Central memory CD8-positive, alpha-beta T cell (primary cell): Measurements from ENCODE around the gene ORM2.

Experiments
- ATAC-seq: fragments of 150-1000 bp; cut with Tn5 transposase; replicated peaks from 2 replicates; pipeline ENCODE4 v1.10.0; 2022; ENCODE audit warnings: mild to moderate bottlenecking, moderate FRiP score, moderate number of reproducible peaks; ENCODE audit not compliant: poor library complexity, severe bottlenecking; ENCODE audit errors: extremely low read depth
- DNase-seq, 2 donors: peaks; one replicate each; pipeline ENCODE4 v3.0.0; 2021; ENCODE audit warnings: low spot score in 2 of 2
- H3K27ac Mint-ChIP-seq: one replicate; pipeline ENCODE4 v1.8.0; 2022; ENCODE audit warnings: low read depth, mild to moderate bottlenecking, moderate library complexity, mixed read lengths
- H3K27me3 Mint-ChIP-seq: one replicate; pipeline ENCODE4 v1.8.0; 2022; ENCODE audit warnings: mixed read lengths
- H3K36me3 Mint-ChIP-seq: one replicate; pipeline ENCODE4 v1.8.0; 2022; ENCODE audit warnings: mild to moderate bottlenecking, moderate library complexity, mixed read lengths; ENCODE audit not compliant: insufficient read depth
- H3K4me1 Mint-ChIP-seq: one replicate; pipeline ENCODE4 v1.8.0; 2022; ENCODE audit warnings: mixed read lengths
- H3K4me3 Mint-ChIP-seq: one replicate; pipeline ENCODE4 v1.8.0; 2022; ENCODE audit warnings: mild to moderate bottlenecking, moderate library complexity, mixed read lengths
- H3K9me3 Mint-ChIP-seq: one replicate; pipeline ENCODE4 v1.8.0; 2022; ENCODE audit warnings: mixed read lengths

Gene ORM2

GRCh38 chr9:114345493-114346065, 15.9 kb downstream of the ORM2 start:
- DNase-seq: no peak
- peaks cover 51% of the 10 kb centered on the region for H3K4me1 Mint-ChIP-seq
- ATAC-seq: no peak
- H3K36me3 Mint-ChIP-seq: peaks cover 92% of the 10 kb centered on the region
- no peak overlapping the region for H3K27ac Mint-ChIP-seq
- no peaks in the 10 kb centered on the region for H3K9me3 Mint-ChIP-seq
- no peak overlapping the region for H3K4me3 Mint-ChIP-seq
- no peaks in the 10 kb centered on the region for H3K27me3 Mint-ChIP-seq

DNA sequence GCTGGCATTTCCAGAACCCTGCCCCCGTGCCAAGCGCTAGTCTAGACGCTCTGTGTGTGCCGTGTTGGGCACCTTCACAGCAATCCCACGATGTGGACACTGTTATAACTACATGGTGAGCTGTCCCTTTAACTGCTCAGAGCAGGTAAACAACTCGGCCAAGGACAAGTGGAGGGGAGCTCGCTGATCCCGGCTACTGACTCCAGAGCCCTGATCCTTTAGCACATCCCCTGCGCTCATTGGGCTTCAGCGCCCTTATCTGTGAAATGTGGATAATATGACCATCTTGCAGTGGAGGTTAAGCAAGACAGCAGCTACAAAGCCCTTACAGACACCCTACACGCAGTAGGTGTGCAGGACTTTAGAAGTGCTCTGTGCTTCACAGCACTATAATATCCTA, 16.5 kb downstream of the ORM2 start:
- H3K4me3 Mint-ChIP-seq: no peak overlapping the region
- H3K27me3 Mint-ChIP-seq: no peaks in the 10 kb centered on the region
- DNase-seq (no peak), ATAC-seq (no peak)
- peaks cover 91% of the 10 kb centered on the region for H3K36me3 Mint-ChIP-seq
- H3K4me1 Mint-ChIP-seq: peaks cover 55% of the 10 kb centered on the region
- no peak overlapping the region for H3K27ac Mint-ChIP-seq
- no peaks in the 10 kb centered on the region for H3K9me3 Mint-ChIP-seq

DNA sequence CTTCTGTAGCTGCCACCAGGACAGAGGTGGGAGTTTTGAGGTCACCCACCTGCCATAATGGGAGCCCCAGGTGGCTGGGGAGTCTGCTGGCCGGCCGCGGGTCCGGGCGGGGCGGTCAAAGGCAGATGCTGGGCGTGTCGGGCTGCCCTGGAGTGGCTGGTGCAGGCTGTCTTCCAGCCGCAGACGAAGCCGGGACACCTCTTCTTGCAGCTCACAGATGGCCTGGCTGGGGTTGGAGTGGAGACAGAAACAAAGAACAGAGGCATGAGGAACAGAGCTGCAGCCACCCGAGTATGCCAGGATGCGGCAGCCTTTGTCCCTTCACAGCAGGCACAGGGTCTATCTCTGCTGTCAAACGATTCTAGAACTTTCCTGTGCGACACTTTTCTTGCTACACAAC, 18.0 kb downstream of the ORM2 start:
- no peaks in the 10 kb centered on the region for H3K27me3 Mint-ChIP-seq
- no peak for ATAC-seq
- H3K36me3 Mint-ChIP-seq: peaks cover 95% of the 10 kb centered on the region
- H3K9me3 Mint-ChIP-seq: no peaks in the 10 kb centered on the region
- DNase-seq: no peak
- peaks cover 45% of the 10 kb centered on the region for H3K4me1 Mint-ChIP-seq
- H3K27ac Mint-ChIP-seq: peak overlapping the region; percentile 91
- no peak overlapping the region for H3K4me3 Mint-ChIP-seq

DNA sequence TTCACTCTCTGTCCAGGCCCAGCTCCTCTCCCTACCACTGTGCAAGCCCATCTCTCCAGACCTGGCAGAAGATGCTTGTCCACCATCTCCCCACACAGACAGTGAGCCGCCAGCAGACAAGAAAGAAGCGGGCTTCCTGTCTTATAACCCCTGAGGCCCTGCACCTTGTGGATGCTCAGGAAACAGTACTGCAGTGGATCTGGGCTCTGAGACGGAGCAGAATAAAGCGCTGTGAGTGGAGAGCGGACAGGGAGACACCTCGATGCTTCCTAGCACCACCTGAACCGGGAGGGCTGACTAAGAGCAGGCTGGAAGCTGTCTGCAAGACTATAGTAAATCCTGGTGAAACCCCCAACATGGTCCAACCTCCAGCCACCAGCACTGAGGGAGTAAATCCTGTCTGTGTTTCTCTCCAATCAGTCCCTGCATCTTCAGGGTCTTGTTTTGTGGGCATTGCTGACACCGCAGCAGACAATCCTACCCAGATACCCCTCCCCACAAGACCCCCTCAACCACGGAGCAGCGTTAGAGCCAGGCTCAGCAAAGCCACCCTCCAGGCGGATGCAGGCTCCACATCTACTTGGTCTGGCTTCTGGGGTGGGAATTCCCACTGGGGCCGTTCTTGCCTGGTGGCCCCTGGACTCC, 18.7 kb downstream of the ORM2 start:
- peaks cover 45% of the 10 kb centered on the region for H3K4me1 Mint-ChIP-seq
- DNase-seq: no peak
- no peaks in the 10 kb centered on the region for H3K9me3 Mint-ChIP-seq
- no peaks in the 10 kb centered on the region for H3K27me3 Mint-ChIP-seq
- H3K36me3 Mint-ChIP-seq: peaks cover 95% of the 10 kb centered on the region
- peak overlapping the region; percentile 13 for H3K4me3 Mint-ChIP-seq
- peak overlapping the region; percentile 91 for H3K27ac Mint-ChIP-seq
- ATAC-seq: no peak

DNA sequence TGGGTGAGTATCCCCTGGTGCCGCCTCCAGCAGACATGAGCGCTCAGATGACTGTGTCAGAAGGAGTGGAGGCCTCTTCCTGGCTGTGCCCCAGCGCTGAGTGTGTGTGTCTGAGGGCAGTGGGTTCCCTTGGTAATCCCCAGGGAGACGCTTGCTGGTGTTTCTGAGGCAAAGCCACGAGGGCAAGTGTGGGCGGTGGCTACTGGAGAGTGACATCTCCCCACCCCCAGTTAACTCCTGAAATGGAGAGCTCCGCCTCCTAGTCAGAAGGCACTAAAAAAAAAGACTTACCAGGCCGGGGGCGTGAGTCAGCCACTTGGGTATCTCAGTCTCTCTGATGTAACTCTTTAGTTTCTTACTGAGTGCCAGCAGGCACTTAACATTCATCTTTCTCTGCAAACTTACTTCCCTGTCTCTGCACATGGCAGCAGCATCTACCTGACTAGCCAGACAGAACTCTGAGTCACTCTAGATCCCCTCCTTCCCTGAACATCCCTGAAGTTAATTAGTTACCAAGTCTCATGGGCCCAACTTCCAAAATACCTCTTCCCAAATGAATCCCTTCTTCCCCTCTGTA, 19.3 kb downstream of the ORM2 start:
- H3K4me3 Mint-ChIP-seq: peak overlapping the region; percentile 21
- H3K36me3 Mint-ChIP-seq: peaks cover 93% of the 10 kb centered on the region
- H3K4me1 Mint-ChIP-seq: peaks cover 40% of the 10 kb centered on the region
- H3K9me3 Mint-ChIP-seq: no peaks in the 10 kb centered on the region
- peak overlapping the region; percentile 91 for H3K27ac Mint-ChIP-seq
- H3K27me3 Mint-ChIP-seq: no peaks in the 10 kb centered on the region
- DNase-seq (peak in 1 of 2 donors; percentile 22), ATAC-seq (peak; percentile 64)

GRCh38 chr9:114349713-114350480, 20.2 kb downstream of the ORM2 start:
- Mint-ChIP-seq H3K27me3 (no peaks in the 10 kb centered on the region), H3K4me3 (peak overlapping the region; percentile 21), H3K36me3 (peaks cover 91% of the 10 kb centered on the region), H3K4me1 (peaks cover 34% of the 10 kb centered on the region), H3K27ac (peak overlapping the region; percentile 91), H3K9me3 (no peaks in the 10 kb centered on the region)
- no peak for DNase-seq
- no peak for ATAC-seq

- peak overlapping the region; percentile 91 for H3K27ac Mint-ChIP-seq
- H3K36me3 Mint-ChIP-seq: peaks cover 92% of the 10 kb centered on the region
- ATAC-seq: no peak
- H3K4me1 Mint-ChIP-seq: peaks cover 33% of the 10 kb centered on the region
- no peak for DNase-seq
- no peaks in the 10 kb centered on the region for H3K27me3 Mint-ChIP-seq
- no peaks in the 10 kb centered on the region for H3K9me3 Mint-ChIP-seq
- H3K4me3 Mint-ChIP-seq: peak overlapping the region; percentile 12
These were observed 21.1 kb downstream of the ORM2 start for GRCh38 chr9:114350636-114351401.

- Mint-ChIP-seq H3K27ac (no peak overlapping the region), H3K4me1 (peaks cover 40% of the 10 kb centered on the region), H3K9me3 (no peaks in the 10 kb centered on the region), H3K4me3 (no peak overlapping the region), H3K27me3 (no peaks in the 10 kb centered on the region), H3K36me3 (peaks cover 90% of the 10 kb centered on the region)
- ATAC-seq: no peak
- no peak for DNase-seq
These were observed 22.3 kb downstream of the ORM2 start for GRCh38 chr9:114351932-114352331.

GRCh38 chr9:114355821-114356220, 26.2 kb downstream of the ORM2 start:
- no peak for ATAC-seq
- no peak overlapping the region for H3K4me3 Mint-ChIP-seq
- no peak for DNase-seq
- peak overlapping the region; percentile 70 for H3K27ac Mint-ChIP-seq
- H3K36me3 Mint-ChIP-seq: peaks cover 87% of the 10 kb centered on the region
- H3K4me1 Mint-ChIP-seq: peaks cover 39% of the 10 kb centered on the region
- H3K27me3 Mint-ChIP-seq: no peaks in the 10 kb centered on the region
- no peaks in the 10 kb centered on the region for H3K9me3 Mint-ChIP-seq

DNA sequence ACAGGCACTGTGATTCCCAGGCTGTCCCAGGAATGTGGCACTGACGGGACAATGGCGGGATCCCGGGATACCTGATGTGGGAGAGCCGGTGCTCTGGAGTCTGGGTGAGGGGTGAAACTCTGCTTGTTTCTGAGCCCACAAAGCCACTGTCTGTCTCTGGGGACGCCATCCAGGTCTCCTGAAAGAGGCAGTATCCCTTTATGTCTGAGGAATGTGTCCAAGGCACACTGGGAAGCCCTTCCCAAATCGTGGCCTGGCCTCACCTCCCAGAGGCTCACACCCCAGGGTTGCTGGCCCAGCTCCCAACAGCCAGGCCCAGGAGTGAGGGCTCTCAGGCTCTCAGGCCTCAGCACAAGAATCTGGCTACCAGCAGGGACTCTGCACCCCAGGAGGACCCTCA, 27.1 kb downstream of the ORM2 start:
- H3K36me3 Mint-ChIP-seq: peaks cover 89% of the 10 kb centered on the region

GRCh38 chr9:114357360-114357759, 27.7 kb downstream of the ORM2 start:
- Mint-ChIP-seq H3K9me3 (no peaks in the 10 kb centered on the region), H3K36me3 (peaks cover 89% of the 10 kb centered on the region), H3K27ac (peak overlapping the region; percentile 88), H3K4me3 (no peak overlapping the region), H3K27me3 (no peaks in the 10 kb centered on the region), H3K4me1 (peaks cover 45% of the 10 kb centered on the region)
- ATAC-seq: no peak
- DNase-seq: no peak

More for the DNA sequence above, 27.1 kb downstream of the ORM2 start:
- ATAC-seq (no peak), DNase-seq (no peak)
- H3K27ac Mint-ChIP-seq: peak overlapping the region; percentile 70
- H3K4me3 Mint-ChIP-seq: no peak overlapping the region
- H3K9me3 Mint-ChIP-seq: no peaks in the 10 kb centered on the region
- peaks cover 45% of the 10 kb centered on the region for H3K4me1 Mint-ChIP-seq
- no peaks in the 10 kb centered on the region for H3K27me3 Mint-ChIP-seq

DNA sequence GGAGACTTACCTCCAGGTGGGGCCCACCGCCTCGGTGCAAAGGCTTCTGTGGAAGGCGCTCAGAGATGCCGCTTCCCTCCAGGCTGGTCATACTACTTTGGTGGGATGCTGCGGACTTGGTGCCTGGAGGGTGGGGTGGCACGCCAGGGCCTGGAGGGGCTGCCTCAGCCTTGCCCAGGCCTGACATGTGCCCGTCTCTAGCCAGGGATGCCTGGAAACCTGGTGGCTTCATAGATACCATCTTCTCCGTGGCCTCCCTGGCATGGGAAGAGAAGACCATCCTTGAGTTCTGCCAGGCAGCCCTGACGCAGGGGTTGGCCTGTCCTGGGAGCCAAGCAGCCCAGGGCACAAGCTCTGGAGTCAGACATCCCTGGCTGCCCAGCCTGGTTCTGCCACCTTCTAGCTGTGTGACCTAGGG, 28.3 kb downstream of the ORM2 start:
- peaks cover 88% of the 10 kb centered on the region for H3K36me3 Mint-ChIP-seq
- ATAC-seq: no peak
- H3K4me3 Mint-ChIP-seq: no peak overlapping the region
- H3K27me3 Mint-ChIP-seq: no peaks in the 10 kb centered on the region
- DNase-seq: no peak
- peaks cover 48% of the 10 kb centered on the region for H3K4me1 Mint-ChIP-seq
- peak overlapping the region; percentile 88 for H3K27ac Mint-ChIP-seq
- no peaks in the 10 kb centered on the region for H3K9me3 Mint-ChIP-seq
